Retina (tissue), 1 donor: ENCODE data around the gene ATF4.

Source experiments
- DNase-seq: peaks from one replicate; pipeline ENCODE4 v3.0.0-alpha.2; 2016

The ATF4 gene

DNA sequence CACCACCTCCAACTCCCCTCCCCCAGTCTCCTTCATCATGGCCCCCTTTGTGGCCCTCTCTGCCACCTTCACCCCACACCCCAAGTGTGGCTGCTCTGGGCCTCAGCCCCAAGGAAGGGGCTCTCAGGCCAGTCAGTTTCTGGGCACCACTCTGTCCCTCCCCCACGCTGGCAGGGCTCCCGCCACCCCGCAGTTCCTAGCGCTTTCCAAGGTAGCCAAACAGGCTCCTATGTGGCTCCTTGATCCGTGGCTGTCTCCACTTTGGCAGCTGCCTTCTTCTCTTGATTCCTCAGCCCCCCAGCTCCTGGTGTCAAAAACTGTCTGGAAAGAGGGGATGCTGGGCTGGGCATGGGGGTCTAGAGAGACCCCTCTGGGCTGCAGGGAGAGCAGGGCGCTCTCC lies 39.8 kb downstream of the ATF4 start:
- DNase-seq = no peak

DNA sequence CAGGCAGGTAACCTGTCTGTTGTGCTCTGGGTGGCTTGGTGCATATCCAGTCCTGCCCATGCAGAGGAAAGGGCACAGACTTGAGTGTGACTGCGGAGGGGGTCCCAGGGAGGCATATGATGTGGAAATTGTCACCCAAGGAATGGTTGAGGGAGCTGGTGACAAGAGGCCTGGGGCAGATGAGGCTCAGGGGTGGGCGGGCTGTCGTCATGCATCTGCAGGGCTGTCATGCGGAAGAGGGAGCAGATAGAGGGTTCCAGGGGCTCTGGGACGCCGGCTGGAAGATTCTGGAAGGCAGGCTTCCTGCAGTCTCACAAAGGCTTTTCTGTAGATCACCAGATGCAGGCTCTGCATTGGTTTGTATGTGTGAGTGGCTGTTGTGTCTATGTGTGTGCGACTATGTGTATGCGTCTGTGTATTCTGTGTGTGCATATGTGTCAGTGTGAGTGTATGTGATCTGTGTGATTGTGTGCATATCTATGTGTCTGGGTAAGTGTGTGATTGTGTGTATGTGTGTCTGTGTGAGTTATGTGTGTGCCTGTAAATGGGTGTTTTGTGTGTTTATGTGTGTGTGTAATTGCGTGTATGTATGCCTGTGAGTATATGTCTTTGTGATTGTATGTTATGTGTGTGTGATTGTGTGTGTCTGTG lies 42.6 kb downstream of the ATF4 start:
- DNase-seq = no peak

- DNase-seq = no peak
Observed at GRCh38 chr22:39563571-39564428, 43.4 kb downstream of the ATF4 start.

DNA sequence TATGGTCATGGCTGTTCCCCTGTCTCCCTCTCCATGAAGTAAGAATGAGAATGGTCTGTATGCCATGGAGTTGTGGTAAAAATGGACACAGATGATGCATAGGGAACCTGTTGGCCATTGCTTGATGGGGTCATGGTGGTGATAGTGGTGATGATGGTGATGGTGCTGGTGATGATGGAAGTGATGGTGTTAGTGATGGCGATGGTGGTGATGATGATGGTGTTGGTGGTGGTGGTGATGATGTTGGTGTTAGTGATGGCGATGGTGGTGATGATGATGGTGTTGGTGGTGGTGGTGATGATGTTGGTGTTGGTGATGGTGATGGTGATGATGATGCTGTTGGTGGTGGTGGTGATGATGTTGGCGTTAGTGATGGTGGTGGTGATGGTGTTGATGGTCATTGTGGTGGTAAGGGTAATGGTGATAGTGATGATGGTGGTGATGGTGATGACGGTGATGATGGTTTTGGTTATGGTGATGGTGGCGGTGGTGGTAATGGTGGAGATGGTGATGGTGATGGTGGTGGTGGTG lies 45.1 kb downstream of the ATF4 start:
- DNase-seq = no peak

DNA sequence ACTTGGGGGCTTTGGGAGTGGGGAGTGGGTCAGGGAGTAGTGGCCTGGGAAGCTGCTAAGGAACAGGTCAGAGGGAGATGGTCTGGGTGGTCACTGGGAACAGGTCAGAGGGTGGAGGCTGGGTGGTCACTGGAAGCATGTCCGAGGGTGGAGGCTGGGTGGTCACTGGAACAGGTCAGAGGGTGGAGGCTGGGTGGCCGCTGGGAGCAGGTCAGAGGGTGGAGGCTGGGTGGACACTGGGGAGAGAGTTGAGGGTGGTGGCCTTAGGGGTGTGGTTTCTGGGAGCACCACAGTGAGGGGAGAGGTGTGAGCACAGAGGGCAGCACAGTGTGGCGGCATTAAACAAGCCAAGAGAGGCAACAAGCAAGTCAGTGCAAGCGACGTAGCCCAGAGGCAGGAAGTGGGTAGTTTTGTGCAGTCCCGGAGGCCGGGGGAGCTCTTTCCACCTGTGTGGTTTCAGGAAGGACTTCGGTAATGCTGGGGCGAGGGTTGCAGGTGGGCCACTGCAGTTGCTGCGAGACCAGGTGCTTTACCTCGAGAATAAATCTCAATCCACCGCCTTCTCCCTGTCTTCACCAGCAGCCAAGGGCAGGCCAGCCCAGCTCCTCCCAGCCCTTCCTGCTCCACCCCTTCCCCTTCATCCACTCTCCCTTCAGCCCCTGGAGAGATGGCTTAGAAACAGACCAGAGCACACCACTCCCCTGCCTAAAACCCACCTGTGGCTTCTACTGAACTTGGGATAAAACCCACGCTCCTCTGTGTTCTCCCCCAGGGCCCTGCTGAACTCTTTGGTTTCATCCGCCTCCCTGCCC lies 47.0 kb downstream of the ATF4 start:
- DNase-seq = no peak

GRCh38 chr22:39568278-39568981 lies 48.1 kb downstream of the ATF4 start:
- no peak for DNase-seq

DNA sequence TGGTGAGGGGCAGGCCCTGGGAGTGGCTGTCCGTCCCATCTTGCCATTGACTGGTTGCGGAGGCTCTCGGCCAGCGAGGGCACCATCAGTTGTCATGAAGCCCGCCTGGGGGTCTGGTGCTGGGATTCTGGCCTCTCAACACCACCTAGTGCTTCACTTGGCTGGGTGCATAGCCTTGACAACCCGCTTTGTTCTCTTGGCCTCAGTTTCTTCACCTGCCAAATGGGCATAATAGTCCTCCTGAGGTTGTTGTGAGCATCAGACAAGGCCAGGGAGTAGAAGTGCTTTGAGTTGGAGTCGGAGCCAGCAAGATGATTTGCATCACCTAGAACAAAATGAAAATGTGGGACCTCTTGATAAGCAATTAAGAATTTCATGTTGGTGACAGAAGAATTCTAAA lies 48.7 kb downstream of the ATF4 start:
- no peak for DNase-seq

- no peak for DNase-seq
Observed at GRCh38 chr22:39570226-39570625, 49.9 kb downstream of the ATF4 start.

- DNase-seq = no peak
Observed at GRCh38 chr22:39570665-39571064, 50.3 kb downstream of the ATF4 start, which contains the start of gene CACNA1I. Gene CACNA1I (plus strand): TSS chr22:39570753. CDS start chr22:39570753, 0 bp downstream.

DNA sequence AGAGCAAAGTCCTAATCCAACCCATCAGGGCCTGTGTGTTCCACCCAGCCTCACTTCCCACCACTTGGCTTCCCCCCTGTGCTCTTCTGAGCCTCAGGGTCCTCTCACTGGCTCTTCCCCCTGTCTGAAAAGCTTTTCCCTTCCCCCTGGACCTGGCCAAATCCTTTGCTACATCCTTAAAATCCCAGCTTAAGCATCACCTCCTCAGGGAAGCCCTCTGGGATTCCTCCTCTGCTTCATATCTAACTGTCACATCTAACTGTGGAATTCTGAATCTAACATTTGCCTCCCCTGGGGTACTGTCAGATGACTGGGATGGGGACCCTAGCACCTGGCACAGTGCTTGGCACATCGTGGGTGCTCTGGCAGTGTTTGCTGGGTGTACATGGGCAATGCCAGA lies 51.2 kb downstream of the ATF4 start:
- DNase-seq = no peak
